Measurements from ENCODE around the gene DOCK9.

Gene DOCK9

GRCh38 chr13:98878486-98879126 is 99.3 kb downstream of the DOCK9 start:
- in situ Hi-C loops (cut with MboI; ENCODE audit: low pct_unique_long_range_greater_than_20kb, low sequenced_read_pairs), result no loop called here
- no peak for DNase-seq

- in situ Hi-C loops (cut with MboI; ENCODE audit: low pct_unique_long_range_greater_than_20kb, low sequenced_read_pairs), result no loop called here
Observed at GRCh38 chr13:98877936-98878335, 99.9 kb downstream of the DOCK9 start.

GRCh38 chr13:98877466-98877865 is 100.4 kb downstream of the DOCK9 start:
- in situ Hi-C loops (cut with MboI; ENCODE audit: low pct_unique_long_range_greater_than_20kb, low sequenced_read_pairs), result no loop called here
- DNase-seq, result no peak

More at GRCh38 chr13:98877936-98878335, 99.9 kb downstream of the DOCK9 start:
- no peak for DNase-seq

GRCh38 chr13:98875146-98875729 is 102.6 kb downstream of the DOCK9 start:
- in situ Hi-C loops (cut with MboI; ENCODE audit: low pct_unique_long_range_greater_than_20kb, low sequenced_read_pairs), result no loop called here

GRCh38 chr13:98874029-98874397 is 103.9 kb downstream of the DOCK9 start:
- in situ Hi-C loops (cut with MboI; ENCODE audit: low pct_unique_long_range_greater_than_20kb, low sequenced_read_pairs), result no loop called here
- DNase-seq, result no peak

More at GRCh38 chr13:98875146-98875729, 102.6 kb downstream of the DOCK9 start:
- no peak for DNase-seq

GRCh38 chr13:98873377-98874028 is 104.4 kb downstream of the DOCK9 start:
- no peak for DNase-seq
- in situ Hi-C loops (cut with MboI; ENCODE audit: low pct_unique_long_range_greater_than_20kb, low sequenced_read_pairs), result no loop called here

GRCh38 chr13:98871727-98872126 is 106.1 kb downstream of the DOCK9 start:
- no peak for DNase-seq
- in situ Hi-C loops (cut with MboI; ENCODE audit: low pct_unique_long_range_greater_than_20kb, low sequenced_read_pairs), result no loop called here

GRCh38 chr13:98869408-98870090 is 108.3 kb downstream of the DOCK9 start:
- peak; percentile 3 for DNase-seq

GRCh38 chr13:98868932-98869331 is 108.9 kb downstream of the DOCK9 start:
- in situ Hi-C loops (cut with MboI; ENCODE audit: low pct_unique_long_range_greater_than_20kb, low sequenced_read_pairs), result no loop called here
- no peak for DNase-seq

More at GRCh38 chr13:98869408-98870090, 108.3 kb downstream of the DOCK9 start:
- in situ Hi-C loops (cut with MboI; ENCODE audit: low pct_unique_long_range_greater_than_20kb, low sequenced_read_pairs), result no loop called here

- in situ Hi-C loops (cut with MboI; ENCODE audit: low pct_unique_long_range_greater_than_20kb, low sequenced_read_pairs), result no loop called here
- no peak for DNase-seq
Observed at GRCh38 chr13:98866882-98867281, 111.0 kb downstream of the DOCK9 start.

GRCh38 chr13:98860491-98860890 is 117.4 kb downstream of the DOCK9 start:
- DNase-seq, result no peak
- in situ Hi-C loops (cut with MboI; ENCODE audit: low pct_unique_long_range_greater_than_20kb, low sequenced_read_pairs), result no loop called here

- no peak for DNase-seq
- in situ Hi-C loops (cut with MboI; ENCODE audit: low pct_unique_long_range_greater_than_20kb, low sequenced_read_pairs), result no loop called here
Observed at GRCh38 chr13:98858191-98858590, 119.7 kb downstream of the DOCK9 start.

GRCh38 chr13:98856983-98857382 is 120.9 kb downstream of the DOCK9 start:
- DNase-seq, result no peak
- in situ Hi-C loops (cut with MboI; ENCODE audit: low pct_unique_long_range_greater_than_20kb, low sequenced_read_pairs), result no loop called here

- in situ Hi-C loops (cut with MboI; ENCODE audit: low pct_unique_long_range_greater_than_20kb, low sequenced_read_pairs), result no loop called here
- DNase-seq, result no peak
Observed at GRCh38 chr13:98854448-98854847, 123.4 kb downstream of the DOCK9 start.

GRCh38 chr13:98853771-98854221 is 124.1 kb downstream of the DOCK9 start:
- in situ Hi-C loops (cut with MboI; ENCODE audit: low pct_unique_long_range_greater_than_20kb, low sequenced_read_pairs), result no loop called here
- no peak for DNase-seq

- in situ Hi-C loops (cut with MboI; ENCODE audit: low pct_unique_long_range_greater_than_20kb, low sequenced_read_pairs), result no loop called here
- DNase-seq, result no peak
Observed at GRCh38 chr13:98851276-98851675, 126.6 kb downstream of the DOCK9 start.

GRCh38 chr13:98848746-98849145 is 129.1 kb downstream of the DOCK9 start:
- DNase-seq, result no peak
- in situ Hi-C loops (cut with MboI; ENCODE audit: low pct_unique_long_range_greater_than_20kb, low sequenced_read_pairs), result no loop called here

GRCh38 chr13:98847780-98848179 is 130.1 kb downstream of the DOCK9 start:
- peak; percentile 75 for DNase-seq
- in situ Hi-C loops (cut with MboI; ENCODE audit: low pct_unique_long_range_greater_than_20kb, low sequenced_read_pairs), result no loop called here

- DNase-seq, result no peak
- in situ Hi-C loops (cut with MboI; ENCODE audit: low pct_unique_long_range_greater_than_20kb, low sequenced_read_pairs), result no loop called here
Observed at GRCh38 chr13:98846986-98847385, 130.9 kb downstream of the DOCK9 start.

GRCh38 chr13:98846521-98846920 is 131.3 kb downstream of the DOCK9 start:
- in situ Hi-C loops (cut with MboI; ENCODE audit: low pct_unique_long_range_greater_than_20kb, low sequenced_read_pairs), result no loop called here
- no peak for DNase-seq

Data from KBM-7 (cell line).